GM19240 (cell line): ENCODE results near the gene STN1.
"Not testable (repeated sequence)": the region's sequence is repeated elsewhere in the genome, so short reads cannot be mapped to it uniquely, and the experiment has no call there.

Experiments
- DNase-seq: peaks from one replicate; pipeline ENCODE4 v3.0.0; 2011; ENCODE audit warnings: low spot score; ENCODE audit not compliant: insufficient read length

The STN1 gene

GRCh38 chr10:103845972-103846371 is 72.0 kb downstream of the STN1 start:
- DNase-seq, result no peak

GRCh38 chr10:103845346-103845745 is 72.6 kb downstream of the STN1 start:
- not testable (repeated sequence) for DNase-seq

- DNase-seq, result no peak
These were observed 74.0 kb downstream of the STN1 start for GRCh38 chr10:103843854-103844570.

GRCh38 chr10:103843045-103843444 is 74.9 kb downstream of the STN1 start:
- no peak for DNase-seq

GRCh38 chr10:103842605-103843004 is 75.4 kb downstream of the STN1 start:
- no peak for DNase-seq

- DNase-seq, result no peak
These were observed 76.5 kb downstream of the STN1 start for GRCh38 chr10:103841519-103841918.

GRCh38 chr10:103840740-103841070 is 77.3 kb downstream of the STN1 start:
- no peak for DNase-seq

GRCh38 chr10:103839872-103840739 is 77.9 kb downstream of the STN1 start:
- no peak for DNase-seq

GRCh38 chr10:103839519-103839871 is 78.5 kb downstream of the STN1 start:
- no peak for DNase-seq

- DNase-seq, result no peak
These were observed 79.0 kb downstream of the STN1 start for GRCh38 chr10:103838862-103839518.

- DNase-seq, result no peak
These were observed 80.0 kb downstream of the STN1 start for GRCh38 chr10:103838070-103838395.

GRCh38 chr10:103837370-103838069 is 80.5 kb downstream of the STN1 start:
- no peak for DNase-seq

GRCh38 chr10:103836861-103837260 is 81.1 kb downstream of the STN1 start:
- no peak for DNase-seq

GRCh38 chr10:103836273-103836672 is 81.7 kb downstream of the STN1 start:
- DNase-seq, result no peak

GRCh38 chr10:103835096-103836050 is 82.6 kb downstream of the STN1 start:
- no peak for DNase-seq

- no peak for DNase-seq
These were observed 83.4 kb downstream of the STN1 start for GRCh38 chr10:103834436-103835095.

GRCh38 chr10:103833731-103834365 is 84.1 kb downstream of the STN1 start:
- no peak for DNase-seq

- no peak for DNase-seq
These were observed 85.2 kb downstream of the STN1 start for GRCh38 chr10:103832806-103833205.
